SK-N-SH (cell line): ENCODE data around the gene ABCC5.

Source experiments
- FOXJ3 ChIP-seq: sonication (generic); formaldehyde crosslinking; IDR thresholded peaks from 2 replicates; pipeline ENCODE4 v1.5.1; 2020; ENCODE audit warnings: mild to moderate bottlenecking, missing genetic modification reagents
- NRF1 ChIP-seq: IDR thresholded peaks from 2 replicates; pipeline ENCODE4 v1.6.1; 2012; ENCODE audit warnings: low read depth, mild to moderate bottlenecking, low read length
- RAD21 ChIP-seq: IDR thresholded peaks from 2 replicates; pipeline ENCODE4 v1.6.1; 2012; ENCODE audit warnings: mild to moderate bottlenecking, low read length
- SMC3 ChIP-seq: IDR thresholded peaks from 2 replicates; pipeline ENCODE4 v1.6.1; 2012; ENCODE audit warnings: low read depth, low read length, improper control_type of control experiment
- TEAD4 ChIP-seq: IDR thresholded peaks from 2 replicates; pipeline ENCODE4 v1.4.0; 2012; ENCODE audit warnings: mild to moderate bottlenecking, borderline replicate concordance; ENCODE audit not compliant: insufficient read depth
- YY1 ChIP-seq: IDR thresholded peaks from 2 replicates; pipeline ENCODE4 v1.4.0; 2012; ENCODE audit warnings: low read depth, mild to moderate bottlenecking
- TF ChIP-seq, protein P1 (sequence below): fragments of 200-600 bp; sonication (generic); IDR thresholded peaks from 2 replicates; pipeline ENCODE4 v1.6.1; 2017; ENCODE audit warnings: antibody characterized with exemption, mild to moderate bottlenecking, moderate library complexity

DNA sequence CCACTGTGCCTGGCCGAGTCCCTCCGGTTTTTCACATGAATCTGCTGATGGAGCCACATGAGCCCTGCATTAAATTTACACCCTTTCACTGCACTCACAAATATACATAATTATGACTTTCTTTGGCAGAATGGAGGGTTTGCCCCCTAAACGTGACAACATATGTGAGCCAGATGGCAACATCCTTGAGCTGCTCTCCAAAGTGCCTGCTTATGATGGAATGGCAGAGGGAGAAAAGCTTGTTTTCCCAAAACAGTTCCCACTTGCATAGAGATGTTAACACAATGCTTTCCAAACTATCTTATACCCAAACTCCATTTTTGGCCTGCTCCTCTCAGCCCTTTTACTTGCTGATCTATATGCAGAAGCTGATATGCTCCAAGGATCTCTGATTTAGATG, 54.9 kb downstream of the ABCC5 start:
- TF ChIP-seq NRF1 = no peak
- no peak for TF ChIP-seq YY1
- TF ChIP-seq, protein P1, sequence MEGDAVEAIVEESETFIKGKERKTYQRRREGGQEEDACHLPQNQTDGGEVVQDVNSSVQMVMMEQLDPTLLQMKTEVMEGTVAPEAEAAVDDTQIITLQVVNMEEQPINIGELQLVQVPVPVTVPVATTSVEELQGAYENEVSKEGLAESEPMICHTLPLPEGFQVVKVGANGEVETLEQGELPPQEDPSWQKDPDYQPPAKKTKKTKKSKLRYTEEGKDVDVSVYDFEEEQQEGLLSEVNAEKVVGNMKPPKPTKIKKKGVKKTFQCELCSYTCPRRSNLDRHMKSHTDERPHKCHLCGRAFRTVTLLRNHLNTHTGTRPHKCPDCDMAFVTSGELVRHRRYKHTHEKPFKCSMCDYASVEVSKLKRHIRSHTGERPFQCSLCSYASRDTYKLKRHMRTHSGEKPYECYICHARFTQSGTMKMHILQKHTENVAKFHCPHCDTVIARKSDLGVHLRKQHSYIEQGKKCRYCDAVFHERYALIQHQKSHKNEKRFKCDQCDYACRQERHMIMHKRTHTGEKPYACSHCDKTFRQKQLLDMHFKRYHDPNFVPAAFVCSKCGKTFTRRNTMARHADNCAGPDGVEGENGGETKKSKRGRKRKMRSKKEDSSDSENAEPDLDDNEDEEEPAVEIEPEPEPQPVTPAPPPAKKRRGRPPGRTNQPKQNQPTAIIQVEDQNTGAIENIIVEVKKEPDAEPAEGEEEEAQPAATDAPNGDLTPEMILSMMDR = no peak
- no peak for TF ChIP-seq SMC3
- TF ChIP-seq FOXJ3 = no peak
- TF ChIP-seq TEAD4 = no peak
- TF ChIP-seq RAD21 = no peak
